GM23338 (cell line): ENCODE measurements around the gene BBX.

Experiments
- CREB1 ChIP-seq: fragments of 250-450 bp; sonication (Bioruptor Pico); IDR thresholded peaks from 2 replicates; pipeline ENCODE4 v1.5.0; 2020; ENCODE audit warnings: low read depth, mild to moderate bottlenecking, moderate library complexity
- EZH2 ChIP-seq: fragments of 200-600 bp; sonication (generic); IDR thresholded peaks from one replicate; pipeline ENCODE4 v1.8.0; 2017; ENCODE audit warnings: antibody characterized with exemption, mild to moderate bottlenecking, low read depth; ENCODE audit not compliant: unreplicated experiment
- EZH2phosphoT487 ChIP-seq: fragments of 200-600 bp; sonication (generic); IDR thresholded peaks from one replicate; pipeline ENCODE4 v1.8.1; 2018; ENCODE audit warnings: antibody characterized with exemption; ENCODE audit not compliant: unreplicated experiment
- JUNB ChIP-seq: IDR thresholded peaks from one replicate; pipeline ENCODE4 v1.6.1; 2016; ENCODE audit warnings: antibody characterized with exemption; ENCODE audit not compliant: unreplicated experiment
- POLR2AphosphoS5 ChIP-seq: IDR thresholded peaks from 2 replicates; pipeline ENCODE4 v1.6.1; 2016; ENCODE audit warnings: antibody characterized with exemption, low read depth
- STAT1 ChIP-seq: IDR thresholded peaks from one replicate; pipeline ENCODE4 v1.6.1; 2016; ENCODE audit warnings: antibody characterized with exemption; ENCODE audit not compliant: unreplicated experiment
- ZNF331 ChIP-seq: fragments of 250-450 bp; sonication (Bioruptor Pico); IDR thresholded peaks from 2 replicates; pipeline ENCODE4 v1.5.0; 2020; ENCODE audit warnings: low read depth, mild to moderate bottlenecking, moderate library complexity
- TF ChIP-seq, protein P1 (sequence below), 2 experiments: fragments of 200-600 bp in 1 of 2; sonication (generic) in 1 of 2; conservative IDR thresholded peaks; 2 replicates each; pipeline versions ENCODE4 v1.5.1 to v1.6.1; 2016 to 2017; ENCODE audit warnings: antibody characterized with exemption in 2 of 2, low read depth in 2 of 2, mild to moderate bottlenecking in 2 of 2, moderate library complexity in 1 of 2
- TF ChIP-seq, protein P2 (sequence below): IDR thresholded peaks from one replicate; pipeline ENCODE4 v1.6.1; 2018; ENCODE audit warnings: antibody characterized with exemption; ENCODE audit not compliant: unreplicated experiment
- TF ChIP-seq, protein P3 (sequence below): IDR thresholded peaks from 2 replicates; pipeline ENCODE4 v1.6.1; 2016; ENCODE audit warnings: antibody characterized with exemption
- TF ChIP-seq, protein P4 (sequence below): fragments of 250-450 bp; sonication (Bioruptor Pico); IDR thresholded peaks from 2 replicates; pipeline ENCODE4 v1.5.0; 2020; ENCODE audit warnings: mild to moderate bottlenecking, moderate library complexity

DNA sequence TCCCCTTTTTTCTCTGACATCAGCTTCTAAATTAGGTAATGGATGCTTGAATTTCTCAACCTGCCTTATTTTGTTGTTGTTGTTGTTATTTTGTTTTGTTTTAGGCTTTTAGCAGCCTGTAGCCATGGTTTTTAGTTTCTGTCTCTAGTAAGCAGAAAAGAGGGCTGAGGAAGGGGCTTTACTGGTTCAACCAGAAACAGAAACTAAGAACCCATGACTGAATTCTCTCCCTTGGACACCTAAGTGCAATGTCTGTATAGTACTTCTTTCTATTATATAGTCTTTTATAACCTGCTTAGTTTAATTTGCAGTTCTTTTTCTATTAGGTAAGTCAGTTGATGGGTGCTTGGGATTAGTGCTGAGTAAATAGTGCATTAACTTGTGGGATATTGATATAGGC, 129.0 kb downstream of the BBX start:
- TF ChIP-seq CREB1 (CRISPR knock-in tag) (no peak), EZH2 (no peak), EZH2phosphoT487 (no peak), POLR2AphosphoS5 (no peak), ZNF331 (CRISPR knock-in tag) (no peak), JUNB (no peak), STAT1 (no peak)
- TF ChIP-seq, protein P1, sequence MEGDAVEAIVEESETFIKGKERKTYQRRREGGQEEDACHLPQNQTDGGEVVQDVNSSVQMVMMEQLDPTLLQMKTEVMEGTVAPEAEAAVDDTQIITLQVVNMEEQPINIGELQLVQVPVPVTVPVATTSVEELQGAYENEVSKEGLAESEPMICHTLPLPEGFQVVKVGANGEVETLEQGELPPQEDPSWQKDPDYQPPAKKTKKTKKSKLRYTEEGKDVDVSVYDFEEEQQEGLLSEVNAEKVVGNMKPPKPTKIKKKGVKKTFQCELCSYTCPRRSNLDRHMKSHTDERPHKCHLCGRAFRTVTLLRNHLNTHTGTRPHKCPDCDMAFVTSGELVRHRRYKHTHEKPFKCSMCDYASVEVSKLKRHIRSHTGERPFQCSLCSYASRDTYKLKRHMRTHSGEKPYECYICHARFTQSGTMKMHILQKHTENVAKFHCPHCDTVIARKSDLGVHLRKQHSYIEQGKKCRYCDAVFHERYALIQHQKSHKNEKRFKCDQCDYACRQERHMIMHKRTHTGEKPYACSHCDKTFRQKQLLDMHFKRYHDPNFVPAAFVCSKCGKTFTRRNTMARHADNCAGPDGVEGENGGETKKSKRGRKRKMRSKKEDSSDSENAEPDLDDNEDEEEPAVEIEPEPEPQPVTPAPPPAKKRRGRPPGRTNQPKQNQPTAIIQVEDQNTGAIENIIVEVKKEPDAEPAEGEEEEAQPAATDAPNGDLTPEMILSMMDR (conservative IDR thresholded peaks at IDR 0.05; ENCODE audit: low read depth in 2 of 2), result no peak
- TF ChIP-seq, protein P2, sequence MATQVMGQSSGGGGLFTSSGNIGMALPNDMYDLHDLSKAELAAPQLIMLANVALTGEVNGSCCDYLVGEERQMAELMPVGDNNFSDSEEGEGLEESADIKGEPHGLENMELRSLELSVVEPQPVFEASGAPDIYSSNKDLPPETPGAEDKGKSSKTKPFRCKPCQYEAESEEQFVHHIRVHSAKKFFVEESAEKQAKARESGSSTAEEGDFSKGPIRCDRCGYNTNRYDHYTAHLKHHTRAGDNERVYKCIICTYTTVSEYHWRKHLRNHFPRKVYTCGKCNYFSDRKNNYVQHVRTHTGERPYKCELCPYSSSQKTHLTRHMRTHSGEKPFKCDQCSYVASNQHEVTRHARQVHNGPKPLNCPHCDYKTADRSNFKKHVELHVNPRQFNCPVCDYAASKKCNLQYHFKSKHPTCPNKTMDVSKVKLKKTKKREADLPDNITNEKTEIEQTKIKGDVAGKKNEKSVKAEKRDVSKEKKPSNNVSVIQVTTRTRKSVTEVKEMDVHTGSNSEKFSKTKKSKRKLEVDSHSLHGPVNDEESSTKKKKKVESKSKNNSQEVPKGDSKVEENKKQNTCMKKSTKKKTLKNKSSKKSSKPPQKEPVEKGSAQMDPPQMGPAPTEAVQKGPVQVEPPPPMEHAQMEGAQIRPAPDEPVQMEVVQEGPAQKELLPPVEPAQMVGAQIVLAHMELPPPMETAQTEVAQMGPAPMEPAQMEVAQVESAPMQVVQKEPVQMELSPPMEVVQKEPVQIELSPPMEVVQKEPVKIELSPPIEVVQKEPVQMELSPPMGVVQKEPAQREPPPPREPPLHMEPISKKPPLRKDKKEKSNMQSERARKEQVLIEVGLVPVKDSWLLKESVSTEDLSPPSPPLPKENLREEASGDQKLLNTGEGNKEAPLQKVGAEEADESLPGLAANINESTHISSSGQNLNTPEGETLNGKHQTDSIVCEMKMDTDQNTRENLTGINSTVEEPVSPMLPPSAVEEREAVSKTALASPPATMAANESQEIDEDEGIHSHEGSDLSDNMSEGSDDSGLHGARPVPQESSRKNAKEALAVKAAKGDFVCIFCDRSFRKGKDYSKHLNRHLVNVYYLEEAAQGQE, result no peak
- TF ChIP-seq, protein P3, sequence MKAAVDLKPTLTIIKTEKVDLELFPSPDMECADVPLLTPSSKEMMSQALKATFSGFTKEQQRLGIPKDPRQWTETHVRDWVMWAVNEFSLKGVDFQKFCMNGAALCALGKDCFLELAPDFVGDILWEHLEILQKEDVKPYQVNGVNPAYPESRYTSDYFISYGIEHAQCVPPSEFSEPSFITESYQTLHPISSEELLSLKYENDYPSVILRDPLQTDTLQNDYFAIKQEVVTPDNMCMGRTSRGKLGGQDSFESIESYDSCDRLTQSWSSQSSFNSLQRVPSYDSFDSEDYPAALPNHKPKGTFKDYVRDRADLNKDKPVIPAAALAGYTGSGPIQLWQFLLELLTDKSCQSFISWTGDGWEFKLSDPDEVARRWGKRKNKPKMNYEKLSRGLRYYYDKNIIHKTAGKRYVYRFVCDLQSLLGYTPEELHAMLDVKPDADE, result no peak
- TF ChIP-seq, protein P4, sequence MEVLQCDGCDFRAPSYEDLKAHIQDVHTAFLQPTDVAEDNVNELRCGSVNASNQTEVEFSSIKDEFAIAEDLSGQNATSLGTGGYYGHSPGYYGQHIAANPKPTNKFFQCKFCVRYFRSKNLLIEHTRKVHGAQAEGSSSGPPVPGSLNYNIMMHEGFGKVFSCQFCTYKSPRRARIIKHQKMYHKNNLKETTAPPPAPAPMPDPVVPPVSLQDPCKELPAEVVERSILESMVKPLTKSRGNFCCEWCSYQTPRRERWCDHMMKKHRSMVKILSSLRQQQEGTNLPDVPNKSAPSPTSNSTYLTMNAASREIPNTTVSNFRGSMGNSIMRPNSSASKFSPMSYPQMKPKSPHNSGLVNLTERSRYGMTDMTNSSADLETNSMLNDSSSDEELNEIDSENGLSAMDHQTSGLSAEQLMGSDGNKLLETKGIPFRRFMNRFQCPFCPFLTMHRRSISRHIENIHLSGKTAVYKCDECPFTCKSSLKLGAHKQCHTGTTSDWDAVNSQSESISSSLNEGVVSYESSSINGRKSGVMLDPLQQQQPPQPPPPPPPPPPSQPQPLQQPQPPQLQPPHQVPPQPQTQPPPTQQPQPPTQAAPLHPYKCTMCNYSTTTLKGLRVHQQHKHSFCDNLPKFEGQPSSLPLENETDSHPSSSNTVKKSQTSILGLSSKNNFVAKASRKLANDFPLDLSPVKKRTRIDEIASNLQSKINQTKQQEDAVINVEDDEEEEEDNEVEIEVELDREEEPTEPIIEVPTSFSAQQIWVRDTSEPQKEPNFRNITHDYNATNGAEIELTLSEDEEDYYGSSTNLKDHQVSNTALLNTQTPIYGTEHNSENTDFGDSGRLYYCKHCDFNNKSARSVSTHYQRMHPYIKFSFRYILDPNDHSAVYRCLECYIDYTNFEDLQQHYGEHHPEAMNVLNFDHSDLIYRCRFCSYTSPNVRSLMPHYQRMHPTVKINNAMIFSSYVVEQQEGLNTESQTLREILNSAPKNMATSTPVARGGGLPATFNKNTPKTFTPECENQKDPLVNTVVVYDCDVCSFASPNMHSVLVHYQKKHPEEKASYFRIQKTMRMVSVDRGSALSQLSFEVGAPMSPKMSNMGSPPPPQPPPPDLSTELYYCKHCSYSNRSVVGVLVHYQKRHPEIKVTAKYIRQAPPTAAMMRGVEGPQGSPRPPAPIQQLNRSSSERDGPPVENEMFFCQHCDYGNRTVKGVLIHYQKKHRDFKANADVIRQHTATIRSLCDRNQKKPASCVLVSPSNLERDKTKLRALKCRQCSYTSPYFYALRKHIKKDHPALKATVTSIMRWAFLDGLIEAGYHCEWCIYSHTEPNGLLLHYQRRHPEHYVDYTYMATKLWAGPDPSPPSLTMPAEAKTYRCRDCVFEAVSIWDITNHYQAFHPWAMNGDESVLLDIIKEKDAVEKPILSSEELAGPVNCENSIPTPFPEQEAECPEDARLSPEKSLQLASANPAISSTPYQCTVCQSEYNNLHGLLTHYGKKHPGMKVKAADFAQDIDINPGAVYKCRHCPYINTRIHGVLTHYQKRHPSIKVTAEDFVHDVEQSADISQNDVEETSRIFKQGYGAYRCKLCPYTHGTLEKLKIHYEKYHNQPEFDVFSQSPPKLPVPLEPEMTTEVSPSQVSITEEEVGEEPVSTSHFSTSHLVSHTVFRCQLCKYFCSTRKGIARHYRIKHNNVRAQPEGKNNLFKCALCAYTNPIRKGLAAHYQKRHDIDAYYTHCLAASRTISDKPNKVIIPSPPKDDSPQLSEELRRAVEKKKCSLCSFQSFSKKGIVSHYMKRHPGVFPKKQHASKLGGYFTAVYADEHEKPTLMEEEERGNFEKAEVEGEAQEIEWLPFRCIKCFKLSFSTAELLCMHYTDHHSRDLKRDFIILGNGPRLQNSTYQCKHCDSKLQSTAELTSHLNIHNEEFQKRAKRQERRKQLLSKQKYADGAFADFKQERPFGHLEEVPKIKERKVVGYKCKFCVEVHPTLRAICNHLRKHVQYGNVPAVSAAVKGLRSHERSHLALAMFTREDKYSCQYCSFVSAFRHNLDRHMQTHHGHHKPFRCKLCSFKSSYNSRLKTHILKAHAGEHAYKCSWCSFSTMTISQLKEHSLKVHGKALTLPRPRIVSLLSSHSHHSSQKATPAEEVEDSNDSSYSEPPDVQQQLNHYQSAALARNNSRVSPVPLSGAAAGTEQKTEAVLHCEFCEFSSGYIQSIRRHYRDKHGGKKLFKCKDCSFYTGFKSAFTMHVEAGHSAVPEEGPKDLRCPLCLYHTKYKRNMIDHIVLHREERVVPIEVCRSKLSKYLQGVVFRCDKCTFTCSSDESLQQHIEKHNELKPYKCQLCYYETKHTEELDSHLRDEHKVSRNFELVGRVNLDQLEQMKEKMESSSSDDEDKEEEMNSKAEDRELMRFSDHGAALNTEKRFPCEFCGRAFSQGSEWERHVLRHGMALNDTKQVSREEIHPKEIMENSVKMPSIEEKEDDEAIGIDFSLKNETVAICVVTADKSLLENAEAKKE, result no peak
